NCI-H460 (cell line): ENCODE measurements around the gene PGLYRP4. TPM values are rescaled to one million over a fixed set of nuclear protein-coding genes. Genes with fewer than 3 reads are reported as not detected.

Experiments
- DNase-seq: peaks from one replicate; pipeline ENCODE4 v3.0.0-alpha.2; 2016; ENCODE audit warnings: low read depth; ENCODE audit errors: extremely low read depth
- small RNA-seq, 2 experiments: library from RNA; depleted of rRNA; stranded (forward); fragments of <200 nt; gene quantifications; one replicate each; pipeline ENCODE3, GENCODE V24; 2014
- total RNA-seq: library from RNA; depleted of rRNA; stranded (reverse); fragments of >200 nt; shearing (Covaris generic); gene quantifications from 2 replicates; pipeline ENCODE4 v1.2.3, GENCODE V29; 2014; rRNA removed

PGLYRP4 gene
- total RNA-seq, 1 experiment from 2014 or later: not detected

GRCh38 chr1:153305682-153306081 is 43.0 kb downstream of the PGLYRP4 start:
- no peak for DNase-seq

- no peak for DNase-seq
Observed at GRCh38 chr1:153302308-153302707, 46.3 kb downstream of the PGLYRP4 start.

GRCh38 chr1:153293851-153294250 is 54.8 kb downstream of the PGLYRP4 start:
- no peak for DNase-seq

DNA sequence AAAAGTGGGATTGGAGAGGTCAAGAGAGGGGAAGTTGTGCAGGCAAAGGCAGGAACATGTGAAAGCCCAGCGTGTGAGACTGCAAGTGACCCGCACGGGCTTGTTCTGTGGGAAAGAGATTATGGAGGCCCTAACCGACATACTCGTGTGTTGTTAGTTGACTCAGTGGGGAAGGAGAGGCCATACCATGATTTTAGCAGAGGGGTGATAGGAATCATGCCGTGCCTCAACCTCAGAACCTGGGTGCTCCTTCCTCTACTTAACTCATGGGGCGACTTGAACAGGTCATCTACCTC is 55.2 kb downstream of the PGLYRP4 start:
- no peak for DNase-seq

DNA sequence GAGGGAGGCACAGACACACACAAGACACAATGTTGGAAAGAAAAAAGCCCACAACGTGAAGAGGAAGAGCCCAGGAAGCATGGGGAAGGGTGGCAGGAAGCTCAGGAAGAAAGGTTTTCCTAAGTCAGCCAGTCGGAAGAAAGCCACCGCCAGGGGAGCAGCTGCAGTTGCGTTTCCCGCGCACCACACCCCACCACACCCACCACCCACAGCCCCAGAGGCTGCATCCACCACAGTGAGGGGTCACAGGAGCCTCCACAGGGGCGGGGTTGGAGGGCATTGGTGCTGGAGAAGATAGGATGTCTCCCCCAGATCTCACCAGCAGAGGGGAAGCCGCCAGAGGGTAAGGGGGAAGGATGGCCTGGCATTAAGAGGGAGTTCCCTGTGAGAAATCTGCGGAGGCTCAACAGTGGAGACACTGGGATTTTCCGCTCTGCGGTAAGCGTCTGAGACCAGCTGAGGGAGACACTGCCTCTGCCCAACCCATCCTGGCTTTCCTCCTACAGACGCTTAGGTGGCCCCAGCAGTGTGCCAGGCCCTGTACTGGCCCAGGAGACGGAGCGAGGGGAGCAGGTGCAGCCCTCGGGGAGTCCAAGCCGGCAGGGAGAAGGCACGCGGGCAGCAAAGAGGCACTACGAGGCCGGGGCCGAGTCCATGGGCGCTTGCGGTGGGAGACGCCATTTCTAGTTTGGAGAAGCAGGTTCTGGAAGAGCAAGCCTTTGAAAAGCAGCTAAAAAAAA is 55.7 kb downstream of the PGLYRP4 start:
- DNase-seq: no peak

GRCh38 chr1:153292185-153292584 is 56.5 kb downstream of the PGLYRP4 start:
- no peak for DNase-seq

- DNase-seq: no peak
Observed at GRCh38 chr1:153291514-153291913, 57.1 kb downstream of the PGLYRP4 start.

- DNase-seq: peak; percentile 15
Observed at GRCh38 chr1:153288634-153289275, 59.9 kb downstream of the PGLYRP4 start.

Small RNA genes within 50 kb of the gene (small RNA-seq; reads per million reads assigned to genes)
- 0 reads per million in 2 experiments for gene RNU6-160P
- gene S100A15A: 0 reads per million in 2 experiments

Other genes starting within 250 kb of the PGLYRP4 start
- gene SPRR2F, start 235.3 kb downstream of the PGLYRP4 start, total RNA-seq: not detected in 2 replicates
- not detected in 2 replicates for gene SPRR2G, start 198.0 kb downstream of the PGLYRP4 start, total RNA-seq
- gene LELP1, start 145.4 kb downstream of the PGLYRP4 start, total RNA-seq: not detected in 2 replicates
- gene PRR9, start 131.3 kb downstream of the PGLYRP4 start, total RNA-seq: not detected in 2 replicates
- gene LORICRIN, start 89.2 kb downstream of the PGLYRP4 start, total RNA-seq: not detected in 2 replicates
- gene PGLYRP3, start 35.9 kb downstream of the PGLYRP4 start, total RNA-seq: not detected in 2 replicates
- gene S100A9, start 9.0 kb upstream of the PGLYRP4 start, total RNA-seq: 1.9 and 2.3 TPM in 2 replicates
- gene S100A12, start 26.8 kb upstream of the PGLYRP4 start, total RNA-seq: not detected in 2 replicates
- not detected in 2 replicates for gene S100A8, start 42.2 kb upstream of the PGLYRP4 start, total RNA-seq
- gene S100A7A, start 67.7 kb upstream of the PGLYRP4 start, total RNA-seq: not detected in 2 replicates
- gene S100A7, start 111.8 kb upstream of the PGLYRP4 start, total RNA-seq: not detected in 2 replicates
- 743 and 832 TPM in 2 replicates for gene S100A6, start 187.2 kb upstream of the PGLYRP4 start, total RNA-seq
- 0.30 TPM in 1 of 2 replicates, not detected in the other for gene S100A5, start 192.1 kb upstream of the PGLYRP4 start, total RNA-seq
- gene S100A4, start 197.0 kb upstream of the PGLYRP4 start, total RNA-seq: 201 and 238 TPM in 2 replicates
- gene S100A3, start 200.4 kb upstream of the PGLYRP4 start, total RNA-seq: 1.1 and 3.4 TPM in 2 replicates
- 4.0 and 5.6 TPM in 2 replicates for gene S100A2, start 217.0 kb upstream of the PGLYRP4 start, total RNA-seq